HepG2 (cell line): ENCODE results near the gene PMVK. TPM values are rescaled to one million over a fixed set of nuclear protein-coding genes. Genes with fewer than 3 reads are reported as not detected.
A peak's percentile ranks its signal among the peaks of the same experiment; 100 is the strongest.

Source experiments
- ADNP ChIP-seq: sonication (generic); formaldehyde crosslinking; IDR thresholded peaks from 2 replicates; pipeline ENCODE4 v1.4.0; 2020; ENCODE audit warnings: missing genetic modification reagents
- ARID2 ChIP-seq: sonication (generic); formaldehyde crosslinking; IDR thresholded peaks from 2 replicates; pipeline ENCODE4 v1.8.1; 2022; ENCODE audit warnings: mild to moderate bottlenecking, missing genetic modification reagents, borderline replicate concordance
- ARNTL ChIP-seq: sonication (generic); formaldehyde crosslinking; IDR thresholded peaks from 2 replicates; pipeline ENCODE4 v1.4.0; 2020; ENCODE audit warnings: mild to moderate bottlenecking, missing genetic modification reagents
- DRAP1 ChIP-seq: IDR thresholded peaks from 2 replicates; pipeline ENCODE4 v1.6.1; 2016; ENCODE audit warnings: missing genetic modification reagents, missing compliant biosample characterization
- FIP1L1 ChIP-seq: fragments of 200-400 bp; formaldehyde crosslinking; IDR thresholded peaks from 2 replicates; pipeline ENCODE4 v1.6.1; 2018; ENCODE audit warnings: low read depth, mild to moderate bottlenecking, low read length, moderate library complexity, borderline replicate concordance; ENCODE audit not compliant: insufficient read depth
- GMEB1 ChIP-seq: sonication (generic); formaldehyde crosslinking; IDR thresholded peaks from 2 replicates; pipeline ENCODE4 v1.5.1; 2020; ENCODE audit warnings: missing genetic modification reagents, mild to moderate bottlenecking, borderline replicate concordance
- HNF4G ChIP-seq, 2 experiments: sonication (generic) in 1 of 2; formaldehyde crosslinking in 1 of 2; IDR thresholded peaks; 2 replicates each; pipeline versions ENCODE4 v1.4.0 to v1.6.1; 2011 to 2020; ENCODE audit warnings: borderline replicate concordance in 2 of 2, low read depth in 2 of 2, mild to moderate bottlenecking in 2 of 2, low read length in 1 of 2, missing genetic modification reagents in 1 of 2, moderate library complexity in 1 of 2
- HNRNPL ChIP-seq: fragments of 200-400 bp; formaldehyde crosslinking; IDR thresholded peaks from 2 replicates; pipeline ENCODE4 v1.6.1; 2017; ENCODE audit warnings: mild to moderate bottlenecking, low read depth, low read length
- NFYC ChIP-seq: IDR thresholded peaks from 2 replicates; pipeline ENCODE4 v1.6.1; 2016; ENCODE audit warnings: missing genetic modification reagents, missing compliant biosample characterization
- PPARG ChIP-seq: conservative IDR thresholded peaks from 2 replicates; pipeline ENCODE4 v1.6.1; 2016; ENCODE audit warnings: missing biosample characterization, missing genetic modification reagents
- PRDM15 ChIP-seq: sonication (generic); formaldehyde crosslinking; IDR thresholded peaks from 2 replicates; pipeline ENCODE4 v1.4.0; 2020; ENCODE audit warnings: missing genetic modification reagents
- SP140L ChIP-seq: sonication (generic); formaldehyde crosslinking; IDR thresholded peaks from 2 replicates; pipeline ENCODE4 v1.4.0; 2020; ENCODE audit warnings: missing genetic modification reagents, borderline replicate concordance
- ZNF274 ChIP-seq: sonication (generic); formaldehyde crosslinking; IDR thresholded peaks from 2 replicates; pipeline ENCODE4 v1.5.1; 2020; ENCODE audit warnings: mild to moderate bottlenecking, missing genetic modification reagents
- ZNF296 ChIP-seq: sonication (generic); formaldehyde crosslinking; conservative IDR thresholded peaks from 2 replicates; pipeline ENCODE4 v1.5.0; 2020; ENCODE audit warnings: mild to moderate bottlenecking, missing genetic modification reagents
- ZNF350 ChIP-seq: sonication (generic); formaldehyde crosslinking; IDR thresholded peaks from 2 replicates; pipeline ENCODE4 v1.4.0; 2020; ENCODE audit warnings: mild to moderate bottlenecking, low read depth, missing genetic modification reagents, borderline replicate concordance
- ZNF383 ChIP-seq: sonication (generic); formaldehyde crosslinking; IDR thresholded peaks from 2 replicates; pipeline ENCODE4 v1.4.0; 2020; ENCODE audit warnings: missing genetic modification reagents, mild to moderate bottlenecking, borderline replicate concordance
- ZNF574 ChIP-seq: sonication (generic); formaldehyde crosslinking; IDR thresholded peaks from 2 replicates; pipeline ENCODE4 v1.4.0; 2020; ENCODE audit warnings: missing genetic modification reagents
- polyA plus RNA-seq, 8 experiments: library from polyadenylated mRNA; depleted of rRNA in 3 of 8; stranded (reverse) in 7 of 8; unstranded in 1 of 8; fragments of >200 nt; fragmentation: Illumina TruSeq in 4 of 8; extraction: Trizol in 4 of 8; gene quantifications; 2 replicates each; pipeline versions ENCODE4 v1.2.1 to v1.2.3, GENCODE V29; 2011 to 2016; ENCODE audit warnings: low read depth in 4 of 8, missing spikeins in 1 of 8, mixed read lengths in 1 of 8; ENCODE audit not compliant: insufficient read depth in 1 of 8
- total RNA-seq, 5 experiments: library from RNA; depleted of rRNA; stranded (reverse); fragments of >200 nt; fragmentation: Illumina TruSeq; extraction: Trizol; gene quantifications; 2 replicates each; pipeline ENCODE4 v1.2.3, GENCODE V29; 2016; ENCODE audit warnings: low read depth in 1 of 5
- TF ChIP-seq, protein P1 (sequence below): sonication (generic); formaldehyde crosslinking; conservative IDR thresholded peaks from 2 replicates; pipeline ENCODE4 v1.4.0; 2020; ENCODE audit warnings: missing genetic modification reagents

The PMVK gene
- total and polyA plus RNA-seq, 2 of the 13 experiments (the other 11 are each of a cell fraction or from before 2014, with no cell fraction given) = 3.9 to 12.6 TPM

DNA sequence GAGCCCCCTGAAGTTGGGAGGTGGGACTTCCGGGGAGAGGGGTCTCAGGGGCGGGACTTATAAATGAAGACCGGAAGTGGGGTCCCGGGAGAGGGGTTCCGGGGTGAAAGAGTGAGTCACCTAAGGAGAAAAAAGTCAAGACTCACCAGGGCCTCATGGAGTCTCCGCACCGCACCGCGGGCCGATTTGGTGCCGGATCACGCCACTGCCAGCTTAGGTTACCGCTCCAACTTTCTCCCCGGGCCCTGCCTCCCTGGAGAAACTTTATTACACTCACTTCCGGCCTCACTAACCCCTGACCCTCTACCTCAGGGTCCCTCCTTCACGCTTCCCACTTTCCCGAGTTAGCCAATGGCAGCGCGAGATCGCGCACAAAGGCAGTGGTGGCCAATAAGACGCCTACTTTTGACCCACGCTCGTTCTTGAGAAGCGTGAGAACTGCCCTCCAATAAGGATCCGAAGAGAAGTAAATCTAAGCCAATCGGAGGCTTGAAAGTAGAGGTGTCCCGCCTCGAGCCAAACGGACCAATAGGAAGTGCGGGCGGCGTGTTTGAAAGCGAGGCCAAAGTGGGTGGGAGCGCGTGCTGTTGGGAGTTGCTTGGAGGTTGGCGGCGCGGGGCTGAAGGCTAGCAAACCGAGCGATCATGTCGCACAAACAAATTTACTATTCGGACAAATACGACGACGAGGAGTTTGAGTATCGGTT lies 37.7 kb upstream of the PMVK start, which contains the start of gene CKS1B (continued):
- TF ChIP-seq GMEB1 (CRISPR knock-in tag) = peak; percentile 88
- TF ChIP-seq PRDM15 (CRISPR knock-in tag) = peak; percentile 19; the same call in 1 of the 2 replicates
- TF ChIP-seq ARNTL = no peak
- TF ChIP-seq DRAP1 (CRISPR knock-in tag) = peak; percentile 56
- no peak; the same call in 1 of the 2 replicates for TF ChIP-seq ZNF350 (CRISPR knock-in tag)
- TF ChIP-seq ADNP (CRISPR knock-in tag) = no peak
- no peak for TF ChIP-seq HNF4G (IDR thresholded peaks at IDR 0.05; ENCODE audit: borderline replicate concordance, low read depth, low read length)
- no peak for TF ChIP-seq HNF4G (CRISPR knock-in tag; IDR thresholded peaks at IDR 0.05; ENCODE audit: borderline replicate concordance, low read depth)
- no peak for TF ChIP-seq FIP1L1
- TF ChIP-seq HNRNPL = no peak
- TF ChIP-seq ZNF383 (CRISPR knock-in tag) = no peak
- peak; percentile 99 for TF ChIP-seq NFYC (CRISPR knock-in tag)
- TF ChIP-seq ZNF574 (CRISPR knock-in tag) = peak; percentile 54; the same call in 1 of the 2 replicates
- no peak for TF ChIP-seq SP140L (CRISPR knock-in tag)
- no peak for TF ChIP-seq ZNF296 (CRISPR knock-in tag)
- TF ChIP-seq PPARG = no peak
- no peak for TF ChIP-seq ZNF274 (CRISPR knock-in tag)
- TF ChIP-seq, protein P1, sequence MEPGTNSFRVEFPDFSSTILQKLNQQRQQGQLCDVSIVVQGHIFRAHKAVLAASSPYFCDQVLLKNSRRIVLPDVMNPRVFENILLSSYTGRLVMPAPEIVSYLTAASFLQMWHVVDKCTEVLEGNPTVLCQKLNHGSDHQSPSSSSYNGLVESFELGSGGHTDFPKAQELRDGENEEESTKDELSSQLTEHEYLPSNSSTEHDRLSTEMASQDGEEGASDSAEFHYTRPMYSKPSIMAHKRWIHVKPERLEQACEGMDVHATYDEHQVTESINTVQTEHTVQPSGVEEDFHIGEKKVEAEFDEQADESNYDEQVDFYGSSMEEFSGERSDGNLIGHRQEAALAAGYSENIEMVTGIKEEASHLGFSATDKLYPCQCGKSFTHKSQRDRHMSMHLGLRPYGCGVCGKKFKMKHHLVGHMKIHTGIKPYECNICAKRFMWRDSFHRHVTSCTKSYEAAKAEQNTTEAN (CRISPR knock-in tag) = peak; percentile 42
- TF ChIP-seq ARID2 (CRISPR knock-in tag) = 0 out of 2 replicates have a peak, but pooled peaks have one; percentile 58
